GM21737 (cell line): ENCODE data around the gene AQP3.
A peak's percentile ranks its signal among the peaks of the same experiment; 100 is the strongest.
"Not testable (repeated sequence)": the region's sequence is repeated elsewhere in the genome, so short reads cannot be mapped to it uniquely, and the experiment has no call there.

ENCODE experiments used
- ATAC-seq: cut with Tn5 transposase; IDR thresholded peaks from one replicate; pipeline ENCODE4 v1.9.1; 2021; ENCODE audit warnings: mild to moderate bottlenecking, moderate library complexity; ENCODE audit not compliant: unreplicated experiment

AQP3 gene

GRCh38 chr9:33446946-33447798 lies at the start of gene AQP3:
Gene AQP3 (minus strand): TSS chr9:33447593. CDS start chr9:33447530, 63 bp downstream.
- ATAC-seq = no peak

GRCh38 chr9:33493819-33494218 lies 46.4 kb upstream of the AQP3 start:
- ATAC-seq = not testable (repeated sequence)

GRCh38 chr9:33489066-33489465 lies 41.7 kb upstream of the AQP3 start:
- no peak for ATAC-seq

GRCh38 chr9:33485312-33485711 lies 37.9 kb upstream of the AQP3 start:
- ATAC-seq = not testable (repeated sequence)

- ATAC-seq = no peak
These were observed 33.6 kb upstream of the AQP3 start for GRCh38 chr9:33480976-33481375.

GRCh38 chr9:33480106-33480505 lies 32.7 kb upstream of the AQP3 start:
- ATAC-seq = no peak

GRCh38 chr9:33476503-33476902 lies 29.1 kb upstream of the AQP3 start:
- no peak for ATAC-seq

- ATAC-seq = no peak
These were observed 28.0 kb upstream of the AQP3 start for GRCh38 chr9:33475357-33475756.

GRCh38 chr9:33473643-33474352 lies 26.4 kb upstream of the AQP3 start, which contains the start of gene NOL6:
Gene NOL6 (minus strand): TSS chr9:33473924. CDS start chr9:33473842, 82 bp downstream.
- ATAC-seq = peak; percentile 97

- ATAC-seq = no peak
These were observed 25.7 kb upstream of the AQP3 start for GRCh38 chr9:33472881-33473615.

- ATAC-seq = no peak
These were observed 24.9 kb upstream of the AQP3 start for GRCh38 chr9:33472171-33472880.

- no peak for ATAC-seq
These were observed 24.0 kb upstream of the AQP3 start for GRCh38 chr9:33471361-33471760.

GRCh38 chr9:33469891-33470290 lies 22.5 kb upstream of the AQP3 start:
- no peak for ATAC-seq

GRCh38 chr9:33468797-33469621 lies 21.6 kb upstream of the AQP3 start:
- no peak for ATAC-seq

- ATAC-seq = no peak
These were observed 20.9 kb upstream of the AQP3 start for GRCh38 chr9:33468215-33468730.

GRCh38 chr9:33467526-33467925 lies 20.1 kb upstream of the AQP3 start:
- ATAC-seq = no peak

GRCh38 chr9:33466565-33467495 lies 19.4 kb upstream of the AQP3 start:
- no peak for ATAC-seq
